Common myeloid progenitor, CD34-positive (primary cell): ENCODE measurements around the gene SH2B3.

Source experiments
- CTCF ChIA-PET: fragments of 350-600 bp; sonication (Branson Sonifier 250); formaldehyde crosslinking; loops from one replicate; lab custom pipeline; 2021; ENCODE audit warnings: antibody characterized with exemption; lab: Charles Lee
- POLR2A ChIA-PET: fragments of 350-600 bp; sonication (Branson Sonifier 250); formaldehyde crosslinking; loops from one replicate; lab custom pipeline; 2021; ENCODE audit warnings: antibody characterized with exemption; lab: Charles Lee
- DNase-seq, 3 donors: peaks; one replicate each; pipeline versions ENCODE4 v3.0.0 to v3.0.0-alpha.2; 2013
- H3K27ac ChIP-seq, 2 experiments: 1 replicate in 1 of 2; 2 replicates in 1 of 2; pipeline ENCODE4 v1.7.0; 2013; ENCODE audit warnings: inconsistent platforms in 2 of 2, low read length in 2 of 2, mild to moderate bottlenecking in 2 of 2, low read depth in 1 of 2, moderate library complexity in 1 of 2; ENCODE audit not compliant: severe bottlenecking in 2 of 2, insufficient read depth in 1 of 2, poor library complexity in 1 of 2
- H3K27me3 ChIP-seq, 5 experiments: replicated peaks in 2 of 5; 1 replicate in 3 of 5; 2 replicates in 2 of 5; pipeline versions ENCODE4 v1.6.1 to v1.7.0; 2013; ENCODE audit warnings: low read length in 4 of 5, mild to moderate bottlenecking in 2 of 5, moderate library complexity in 2 of 5, inconsistent platforms in 1 of 5; ENCODE audit not compliant: insufficient read depth in 5 of 5, control insufficient read depth in 4 of 5
- H3K36me3 ChIP-seq, 4 experiments: 1 replicate in 2 of 4; 2 replicates in 2 of 4; pipeline versions ENCODE4 v1.6.1 to v1.7.0; 2013; ENCODE audit warnings: low read length in 3 of 4, control low read depth in 1 of 4, mild to moderate bottlenecking in 1 of 4; ENCODE audit not compliant: control insufficient read depth in 4 of 4, insufficient read depth in 4 of 4
- H3K4me1 ChIP-seq, 4 experiments: 1 replicate in 3 of 4; 2 replicates in 1 of 4; pipeline versions ENCODE4 v1.6.1 to v1.7.1; 2013; ENCODE audit warnings: low read length in 3 of 4, mild to moderate bottlenecking in 3 of 4, control low read depth in 1 of 4, inconsistent platforms in 1 of 4, moderate library complexity in 1 of 4; ENCODE audit not compliant: control insufficient read depth in 4 of 4, insufficient read depth in 4 of 4; ENCODE audit errors: control extremely low read depth in 1 of 4
- H3K4me3 ChIP-seq, 7 experiments: 1 replicate in 4 of 7; 2 replicates in 3 of 7; pipeline versions ENCODE4 v1.5.1 to v1.7.0; 2013; ENCODE audit warnings: mild to moderate bottlenecking in 7 of 7, low read length in 6 of 7, moderate library complexity in 6 of 7, inconsistent platforms in 2 of 7, low read depth in 2 of 7, control low read depth in 1 of 7; ENCODE audit not compliant: insufficient read depth in 4 of 7, control insufficient read depth in 1 of 7; ENCODE audit errors: extremely low read depth in 1 of 7
- H3K9me3 ChIP-seq, 5 experiments: 1 replicate in 4 of 5; 2 replicates in 1 of 5; pipeline versions ENCODE4 v1.6.1 to v1.7.1; 2013; ENCODE audit warnings: low read length in 4 of 5, mild to moderate bottlenecking in 2 of 5, inconsistent platforms in 1 of 5, low read depth in 1 of 5, moderate library complexity in 1 of 5; ENCODE audit not compliant: control insufficient read depth in 4 of 5, insufficient read depth in 2 of 5; ENCODE audit errors: control extremely low read depth in 1 of 5
- WGBS: methylation state at CpG from one replicate; pipeline ENCODE4 v1.1.5; 2013; ENCODE audit not compliant: insufficient coverage; 5-methylcytosine and 5-hydroxymethylcytosine counted together

The SH2B3 gene

GRCh38 chr12:111425655-111426054 lies 19.9 kb downstream of the SH2B3 start:
- Histone ChIP-seq H3K4me3 (peak overlapping the region in 1 of 7 experiments; percentile 5), H3K9me3 (no peaks in the 10 kb centered on the region), H3K4me1 (peaks cover 2 to 68% (median 65%) of the 10 kb centered on the region in 4 experiments), H3K27me3 (no peaks in the 10 kb centered on the region), H3K27ac (peak overlapping the region in 1 of 2 experiments; percentile 2), H3K36me3 (peaks cover 0 to 43% (median 5%) of the 10 kb centered on the region in 4 experiments)
- DNase-seq = no peak
- 55% methylated on average over 5 of the region's 8 CpGs for WGBS
- CTCF ChIA-PET = interaction anchor here (1.3 to 26.7 kb wide), 4 partner anchors 9 to 22 kb away, joined by 4 to 484 read pairs (median 102); partner anchors contain the start of gene SH2B3
- POLR2A ChIA-PET = interaction anchor here (0.6 to 1.2 kb wide), 5 partner anchors 9 to 29 kb away, joined by 3 to 9 read pairs (median 3); no protein-coding TSS in a partner anchor

GRCh38 chr12:111426344-111427185 lies 20.8 kb downstream of the SH2B3 start:
- WGBS = 79% methylated on average over 10 of the region's 11 CpGs
- no peaks in the 10 kb centered on the region for H3K9me3 ChIP-seq
- no peak overlapping the region for H3K27ac ChIP-seq
- ChIA-PET POLR2A (interaction anchor here (0.7 to 1.2 kb wide), 3 partner anchors 8 to 30 kb away, joined by 3 to 5 read pairs (median 3); no protein-coding TSS in a partner anchor), CTCF (interaction anchor here (0.5 to 26.7 kb wide), 6 partner anchors 8 to 56 kb away, joined by 3 to 484 read pairs (median 8); partner anchors contain the start of gene SH2B3)
- H3K4me1 ChIP-seq = peaks cover 7 to 77% (median 74%) of the 10 kb centered on the region in 4 experiments
- peak overlapping the region in 1 of 7 experiments; percentile 19 for H3K4me3 ChIP-seq
- peak in 1 of 3 donors; percentile 52 for DNase-seq
- no peaks in the 10 kb centered on the region for H3K27me3 ChIP-seq
- H3K36me3 ChIP-seq = peaks cover 0 to 36% (median 1%) of the 10 kb centered on the region in 4 experiments

GRCh38 chr12:111427417-111428074 lies 21.8 kb downstream of the SH2B3 start:
- H3K27ac ChIP-seq = no peak overlapping the region

GRCh38 chr12:111428081-111428727 lies 22.5 kb downstream of the SH2B3 start:
- POLR2A ChIA-PET = interaction anchor here (0.6 to 1.1 kb wide), 3 partner anchors 19 to 26 kb away, joined by 3 to 4 read pairs (median 3); no protein-coding TSS in a partner anchor
- CTCF ChIA-PET = interaction anchor here (1.0 to 26.7 kb wide), 5 partner anchors 8 to 32 kb away, joined by 4 to 484 read pairs (median 5); partner anchors contain the start of gene SH2B3
- H3K4me3 ChIP-seq = peak overlapping the region in 3 of 7 experiments; percentile 5 to 42 (median 39)
- H3K36me3 ChIP-seq = peaks cover 0 to 34% (median 0%) of the 10 kb centered on the region in 4 experiments
- H3K27me3 ChIP-seq = no peaks in the 10 kb centered on the region
- WGBS = 58% methylated on average over 5 of the region's 9 CpGs
- no peak overlapping the region for H3K27ac ChIP-seq
- H3K9me3 ChIP-seq = no peaks in the 10 kb centered on the region
- peaks cover 13 to 91% (median 88%) of the 10 kb centered on the region in 4 experiments for H3K4me1 ChIP-seq
- no peak for DNase-seq

More at GRCh38 chr12:111427417-111428074, 21.8 kb downstream of the SH2B3 start:
- POLR2A ChIA-PET = interaction anchor here (0.6 to 1.1 kb wide), 3 partner anchors 18 to 97 kb away, joined by 3 read pairs; no protein-coding TSS in a partner anchor
- peaks cover 13 to 87% (median 83%) of the 10 kb centered on the region in 4 experiments for H3K4me1 ChIP-seq
- no peak overlapping the region for H3K4me3 ChIP-seq
- H3K27me3 ChIP-seq = no peaks in the 10 kb centered on the region
- H3K36me3 ChIP-seq = peaks cover 0 to 33% (median 0%) of the 10 kb centered on the region in 4 experiments
- no peak for DNase-seq
- H3K9me3 ChIP-seq = no peaks in the 10 kb centered on the region
- CTCF ChIA-PET = interaction anchor here (1.0 to 26.7 kb wide), 5 partner anchors 8 to 31 kb away, joined by 4 to 484 read pairs (median 5); partner anchors contain the start of gene SH2B3
- 87% methylated on average over 5 of the region's 7 CpGs for WGBS

GRCh38 chr12:111428728-111429175 lies 23.0 kb downstream of the SH2B3 start:
- H3K4me3 ChIP-seq = peak overlapping the region in 3 of 7 experiments; percentile 42 to 69 (median 46)
- WGBS = 0% methylated on average over 8 of the region's 21 CpGs
- DNase-seq = peak; percentile 65 to 78 (median 70)
- H3K27ac ChIP-seq = no peak overlapping the region
- ChIA-PET POLR2A (interaction anchor here (1.1 to 1.8 kb wide), 2 partner anchors 9 to 19 kb away, joined by 4 to 12 read pairs; no protein-coding TSS in a partner anchor), CTCF (interaction anchor here (1.3 to 26.7 kb wide), 3 partner anchors 18 to 30 kb away, joined by 3 to 484 read pairs (median 194); partner anchors contain the start of gene SH2B3)
- peaks cover 0 to 34% (median 0%) of the 10 kb centered on the region in 4 experiments for H3K36me3 ChIP-seq
- peaks cover 15 to 96% (median 93%) of the 10 kb centered on the region in 4 experiments for H3K4me1 ChIP-seq
- no peaks in the 10 kb centered on the region for H3K9me3 ChIP-seq
- no peaks in the 10 kb centered on the region for H3K27me3 ChIP-seq
